ENCODE results near the gene DIAPH2.

DIAPH2 gene

DNA sequence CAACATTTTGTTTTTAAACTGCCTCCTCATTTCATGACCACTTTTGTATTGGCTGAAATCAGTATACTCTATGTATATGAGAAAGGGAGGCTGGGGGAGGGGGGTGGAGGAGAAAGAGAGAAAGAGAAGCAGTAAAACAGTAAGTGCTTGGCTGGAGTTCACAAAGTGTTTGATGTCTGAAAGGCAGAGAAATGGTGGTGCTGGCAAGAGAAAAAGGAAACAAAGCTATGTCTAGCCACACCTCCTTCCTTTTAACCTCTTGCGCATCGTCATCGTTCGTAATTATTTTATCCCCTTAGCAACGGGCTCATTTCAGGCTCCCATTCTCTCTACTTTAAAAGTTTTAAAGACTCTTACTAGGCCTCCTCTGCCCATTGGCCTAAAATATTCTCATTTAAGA, 224.6 kb downstream of the DIAPH2 start:
- Mint-ChIP-seq H3K4me3 (no peak overlapping the region), H3K4me1 (ENCODE audit: low read depth) (no peaks in the 10 kb centered on the region), H3K27me3 (no peaks in the 10 kb centered on the region), H3K27ac (no peak overlapping the region), H3K9me3 (no peaks in the 10 kb centered on the region), H3K36me3 (ENCODE audit: low read depth) (no peaks in the 10 kb centered on the region)

DNA sequence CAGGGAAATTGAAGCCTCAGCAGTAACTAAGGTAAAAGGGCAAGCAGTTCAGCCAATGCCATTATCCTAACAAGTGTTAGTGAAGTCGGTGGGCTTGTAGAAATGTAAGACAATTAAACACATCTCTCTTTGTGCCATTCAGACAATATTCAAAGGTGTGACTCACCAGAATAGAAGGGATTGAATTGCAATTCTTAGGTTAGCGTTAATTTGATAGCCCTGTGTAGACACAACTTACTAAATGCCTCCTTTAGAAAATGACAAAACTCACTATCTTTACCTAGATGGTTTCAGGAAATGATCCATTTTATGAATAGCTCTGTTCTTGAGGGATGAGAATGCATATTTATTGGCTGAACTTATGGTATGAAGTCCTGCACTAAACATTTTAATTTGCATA, 234.2 kb downstream of the DIAPH2 start:
- peaks cover 11% of the 10 kb centered on the region for H3K36me3 Mint-ChIP-seq (ENCODE audit: low read depth)

DNA sequence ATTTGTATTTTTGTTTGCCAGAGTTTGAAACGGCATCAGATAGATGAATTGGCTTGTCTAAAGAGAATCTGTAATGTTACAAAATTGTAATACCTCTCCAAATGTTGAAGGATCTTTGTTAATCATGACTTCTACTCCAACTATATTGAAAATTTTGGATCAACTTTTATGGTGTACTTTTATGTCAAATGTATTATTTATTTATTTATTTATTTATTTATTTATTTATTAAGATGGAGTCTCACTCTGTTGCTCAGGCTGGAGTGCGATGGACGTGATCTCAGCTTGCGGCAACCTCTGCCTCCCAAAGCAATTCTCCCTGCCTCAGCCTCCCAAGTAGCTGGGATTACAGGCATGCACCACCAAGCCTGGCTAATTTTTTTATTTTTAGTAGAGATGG, 235.0 kb downstream of the DIAPH2 start:
- Mint-ChIP-seq H3K36me3 (ENCODE audit: low read depth) (peaks cover 11% of the 10 kb centered on the region), H3K27ac (no peak overlapping the region), H3K4me3 (no peak overlapping the region), H3K9me3 (no peaks in the 10 kb centered on the region), H3K27me3 (no peaks in the 10 kb centered on the region), H3K4me1 (ENCODE audit: low read depth) (no peaks in the 10 kb centered on the region)

More for the DNA sequence above, 234.2 kb downstream of the DIAPH2 start:
- Mint-ChIP-seq H3K27ac (no peak overlapping the region), H3K4me1 (ENCODE audit: low read depth) (no peaks in the 10 kb centered on the region), H3K27me3 (no peaks in the 10 kb centered on the region), H3K4me3 (no peak overlapping the region), H3K9me3 (no peaks in the 10 kb centered on the region)

DNA sequence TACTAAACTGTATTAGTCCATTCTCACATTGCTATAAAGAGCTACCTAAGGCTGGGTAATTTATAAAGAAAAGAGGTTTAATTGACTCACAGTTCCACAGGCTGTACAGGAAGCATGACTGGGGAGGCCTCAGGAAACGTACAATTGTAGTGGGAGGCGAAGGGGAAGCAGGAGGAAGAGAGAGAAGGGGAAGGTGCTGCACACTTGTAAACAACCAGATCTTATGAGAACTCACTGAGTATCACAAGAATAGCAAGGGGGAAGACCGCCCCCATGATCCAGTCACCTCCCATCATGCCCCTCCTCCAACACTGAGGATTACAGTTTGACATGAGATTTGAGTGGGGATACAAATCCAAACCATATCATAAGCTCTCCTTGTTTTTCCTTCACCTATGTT, 239.9 kb downstream of the DIAPH2 start:
- Mint-ChIP-seq H3K4me1 (ENCODE audit: low read depth) (no peaks in the 10 kb centered on the region), H3K27me3 (no peaks in the 10 kb centered on the region), H3K4me3 (no peak overlapping the region), H3K9me3 (no peaks in the 10 kb centered on the region), H3K27ac (no peak overlapping the region), H3K36me3 (ENCODE audit: low read depth) (peaks cover 11% of the 10 kb centered on the region)

DNA sequence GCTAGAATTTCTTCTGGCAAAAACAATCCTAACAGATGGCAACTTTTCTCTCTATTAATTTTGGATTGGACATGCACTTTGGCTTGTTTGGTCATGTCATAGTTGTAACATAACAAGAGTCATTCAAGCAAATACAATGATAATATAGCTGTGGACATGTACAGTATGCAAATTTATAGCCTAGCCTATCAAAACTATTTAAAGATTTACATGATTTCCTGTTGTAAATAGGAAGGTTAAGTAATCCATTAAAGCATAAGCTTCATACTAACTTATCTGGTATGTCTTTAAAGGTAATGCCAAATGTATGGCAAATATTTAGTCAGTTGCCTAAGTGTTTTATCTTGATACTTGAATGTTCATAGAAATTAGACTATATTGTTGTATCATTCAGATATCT, 244.4 kb downstream of the DIAPH2 start:
- Mint-ChIP-seq H3K27me3 (no peaks in the 10 kb centered on the region), H3K4me1 (ENCODE audit: low read depth) (no peaks in the 10 kb centered on the region), H3K27ac (no peak overlapping the region), H3K36me3 (ENCODE audit: low read depth) (peaks cover 3% of the 10 kb centered on the region), H3K9me3 (no peaks in the 10 kb centered on the region), H3K4me3 (no peak overlapping the region)

DNA sequence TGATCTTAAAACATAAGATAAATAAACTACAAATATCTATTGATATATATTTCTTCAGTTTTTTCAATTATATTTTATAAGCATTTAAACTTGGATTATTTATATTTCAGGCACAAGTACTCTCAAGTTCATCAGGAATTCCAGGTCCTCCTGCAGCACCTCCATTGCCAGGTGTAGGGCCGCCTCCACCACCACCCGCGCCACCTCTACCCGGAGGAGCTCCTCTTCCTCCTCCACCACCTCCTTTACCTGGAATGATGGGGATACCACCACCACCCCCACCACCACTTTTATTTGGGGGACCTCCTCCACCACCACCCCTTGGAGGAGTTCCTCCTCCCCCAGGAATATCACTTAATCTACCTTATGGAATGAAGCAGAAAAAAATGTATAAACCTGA, 273.1 kb downstream of the DIAPH2 start:
- Mint-ChIP-seq H3K27me3 (no peaks in the 10 kb centered on the region), H3K4me3 (no peak overlapping the region), H3K36me3 (ENCODE audit: low read depth) (peaks cover 47% of the 10 kb centered on the region), H3K9me3 (peaks cover 3% of the 10 kb centered on the region), H3K4me1 (ENCODE audit: low read depth) (no peaks in the 10 kb centered on the region), H3K27ac (no peak overlapping the region)

DNA sequence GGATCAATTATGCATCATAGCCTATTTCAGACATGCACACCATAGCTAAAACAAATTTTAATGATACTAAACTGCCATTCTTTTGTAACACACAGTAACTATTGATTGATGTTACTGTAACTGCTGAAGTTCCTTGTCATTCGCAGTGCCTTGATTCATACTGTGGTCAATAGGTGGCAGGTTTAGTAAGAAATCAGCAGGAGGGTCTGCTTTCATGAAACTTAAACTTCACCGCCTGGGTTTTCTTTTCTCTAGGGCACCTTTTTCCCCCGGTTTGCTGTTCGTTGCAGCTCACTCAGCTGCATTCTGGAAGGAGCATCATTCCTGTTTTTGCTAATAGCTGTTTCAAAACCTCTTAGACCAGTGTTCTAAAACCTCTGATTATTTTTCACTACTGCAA, 287.2 kb downstream of the DIAPH2 start:
- Mint-ChIP-seq H3K27me3 (no peaks in the 10 kb centered on the region), H3K36me3 (ENCODE audit: low read depth) (peaks cover 23% of the 10 kb centered on the region), H3K27ac (no peak overlapping the region), H3K4me3 (no peak overlapping the region), H3K4me1 (ENCODE audit: low read depth) (no peaks in the 10 kb centered on the region), H3K9me3 (no peaks in the 10 kb centered on the region)

DNA sequence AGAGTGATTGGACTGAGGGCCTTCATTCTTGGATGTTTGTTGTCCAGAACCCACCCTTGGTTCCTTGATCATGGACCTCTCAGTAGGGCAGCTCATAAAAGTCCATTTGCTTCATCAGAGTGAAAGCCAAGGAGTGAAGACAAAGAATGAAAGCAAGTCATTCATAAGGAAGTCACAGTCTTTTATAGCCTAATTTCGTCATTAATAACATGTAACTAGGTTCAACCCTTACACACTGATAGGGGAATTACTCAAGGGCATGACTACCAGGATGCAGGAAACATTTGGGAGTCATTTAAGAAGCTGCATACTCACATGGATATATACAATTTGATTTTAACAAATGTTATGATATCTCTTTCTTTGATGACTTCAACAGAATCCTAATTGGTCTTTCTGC, 294.3 kb downstream of the DIAPH2 start:
- Mint-ChIP-seq H3K9me3 (no peaks in the 10 kb centered on the region), H3K4me3 (no peak overlapping the region), H3K4me1 (ENCODE audit: low read depth) (no peaks in the 10 kb centered on the region), H3K36me3 (ENCODE audit: low read depth) (no peaks in the 10 kb centered on the region), H3K27me3 (no peaks in the 10 kb centered on the region), H3K27ac (no peak overlapping the region)

DNA sequence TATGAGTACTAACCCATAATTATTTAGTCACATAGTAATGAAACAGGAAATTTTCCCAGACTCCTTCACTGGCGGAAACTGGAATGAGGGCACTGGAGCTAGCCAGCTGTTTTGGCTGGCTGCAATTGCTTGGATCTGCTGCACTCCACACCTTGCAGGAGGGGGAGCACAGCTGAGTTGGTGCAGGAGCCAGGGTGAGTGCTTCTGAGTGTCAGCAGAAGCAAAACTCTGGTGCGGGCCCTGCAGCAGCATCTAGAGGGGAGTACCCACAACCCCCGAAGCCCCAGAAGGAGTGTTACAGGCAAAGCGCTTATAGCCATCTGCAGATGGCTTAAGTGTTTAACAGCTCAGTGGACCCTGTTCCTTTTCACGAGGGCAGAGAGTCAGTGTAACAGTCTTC, 295.1 kb downstream of the DIAPH2 start:
- Mint-ChIP-seq H3K9me3 (no peaks in the 10 kb centered on the region), H3K4me1 (ENCODE audit: low read depth) (no peaks in the 10 kb centered on the region), H3K27me3 (no peaks in the 10 kb centered on the region), H3K36me3 (ENCODE audit: low read depth) (no peaks in the 10 kb centered on the region), H3K27ac (no peak overlapping the region), H3K4me3 (no peak overlapping the region)

DNA sequence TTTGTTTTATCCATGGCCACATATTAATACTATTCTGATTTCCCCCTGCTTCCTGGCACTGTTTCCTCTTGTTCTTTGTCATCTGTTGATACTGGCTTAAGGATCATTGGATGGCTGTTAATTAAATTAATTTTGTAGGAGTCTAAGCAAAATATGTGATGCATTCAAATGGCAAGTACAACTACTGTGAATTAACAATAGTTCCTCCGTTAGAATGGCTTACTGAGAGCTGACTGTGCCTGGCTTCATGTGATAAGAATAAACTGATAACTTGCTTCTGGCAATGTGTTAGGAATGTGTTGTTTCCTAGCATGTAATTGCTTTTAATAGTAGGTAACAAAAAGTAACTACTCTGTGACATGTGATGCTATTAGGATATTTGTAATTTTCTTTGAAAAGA, 297.5 kb downstream of the DIAPH2 start:
- H3K27me3 Mint-ChIP-seq, result no peaks in the 10 kb centered on the region
- H3K36me3 Mint-ChIP-seq (ENCODE audit: low read depth), result no peaks in the 10 kb centered on the region
- no peaks in the 10 kb centered on the region for H3K9me3 Mint-ChIP-seq
- no peak overlapping the region for H3K4me3 Mint-ChIP-seq
- no peaks in the 10 kb centered on the region for H3K4me1 Mint-ChIP-seq (ENCODE audit: low read depth)
- no peak overlapping the region for H3K27ac Mint-ChIP-seq

DNA sequence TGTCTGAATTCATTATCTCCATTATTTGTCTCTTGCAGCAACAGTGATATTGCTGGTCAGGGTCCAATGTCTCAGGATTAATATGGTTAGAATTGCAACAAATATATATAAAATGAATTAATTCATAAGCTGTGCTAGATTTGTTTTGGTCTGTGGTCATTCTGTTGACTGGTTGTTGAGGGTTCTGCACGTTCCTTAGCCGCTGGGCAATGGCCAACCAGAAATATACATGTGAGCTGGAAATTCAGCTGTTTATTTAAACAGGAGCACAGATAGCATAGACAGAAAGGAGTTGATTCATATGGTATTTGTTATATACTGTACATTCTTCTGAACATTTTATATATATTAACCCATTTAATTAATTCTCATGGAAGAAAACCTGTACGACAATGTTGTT, 299.9 kb downstream of the DIAPH2 start:
- Mint-ChIP-seq H3K4me1 (ENCODE audit: low read depth) (no peaks in the 10 kb centered on the region), H3K4me3 (no peak overlapping the region), H3K9me3 (no peaks in the 10 kb centered on the region), H3K27ac (no peak overlapping the region), H3K36me3 (ENCODE audit: low read depth) (no peaks in the 10 kb centered on the region), H3K27me3 (no peaks in the 10 kb centered on the region)

DNA sequence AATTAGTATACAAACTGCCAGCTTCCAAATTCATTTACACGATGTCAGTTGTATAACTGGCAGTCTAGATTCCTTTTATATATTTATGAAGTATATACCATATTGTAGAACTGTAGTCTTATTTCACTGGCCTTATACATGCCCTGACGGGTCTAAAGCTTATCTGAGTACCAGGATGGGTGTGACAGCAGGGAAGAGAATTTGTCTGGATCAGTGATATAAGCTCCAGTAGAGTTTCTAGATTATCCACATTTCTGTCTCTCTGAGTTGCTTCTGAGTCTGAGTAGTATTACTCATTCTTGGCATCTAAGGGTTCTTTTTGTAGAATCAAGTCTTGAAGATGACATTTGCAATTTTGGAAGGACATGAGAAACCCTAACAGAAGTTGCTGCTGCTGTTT, 300.4 kb downstream of the DIAPH2 start:
- H3K4me3 Mint-ChIP-seq, result no peak overlapping the region

DNA sequence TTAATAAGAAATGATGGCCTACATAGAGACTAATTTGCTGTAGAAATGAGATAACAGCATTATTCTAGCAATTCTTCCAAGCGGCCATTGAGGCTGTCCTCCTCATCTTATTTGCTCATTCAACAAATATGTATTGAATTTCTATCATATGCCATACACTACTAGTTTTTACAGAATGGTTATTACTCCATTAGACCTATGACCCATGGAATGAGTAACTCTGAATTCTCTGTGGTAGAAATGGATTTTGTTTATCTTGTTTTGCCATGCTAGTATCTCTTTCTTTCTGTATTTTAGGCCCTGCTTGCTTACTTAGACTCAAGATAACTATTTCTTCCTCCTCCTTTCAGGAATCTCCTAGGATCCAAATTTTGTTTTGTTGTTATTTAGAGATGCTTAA, 302.6 kb downstream of the DIAPH2 start:
- no peaks in the 10 kb centered on the region for H3K36me3 Mint-ChIP-seq (ENCODE audit: low read depth)

More for the DNA sequence above, 300.4 kb downstream of the DIAPH2 start:
- H3K4me1 Mint-ChIP-seq (ENCODE audit: low read depth), result no peaks in the 10 kb centered on the region
- no peak overlapping the region for H3K27ac Mint-ChIP-seq
- no peaks in the 10 kb centered on the region for H3K36me3 Mint-ChIP-seq (ENCODE audit: low read depth)
- no peaks in the 10 kb centered on the region for H3K27me3 Mint-ChIP-seq
- no peaks in the 10 kb centered on the region for H3K9me3 Mint-ChIP-seq

DNA sequence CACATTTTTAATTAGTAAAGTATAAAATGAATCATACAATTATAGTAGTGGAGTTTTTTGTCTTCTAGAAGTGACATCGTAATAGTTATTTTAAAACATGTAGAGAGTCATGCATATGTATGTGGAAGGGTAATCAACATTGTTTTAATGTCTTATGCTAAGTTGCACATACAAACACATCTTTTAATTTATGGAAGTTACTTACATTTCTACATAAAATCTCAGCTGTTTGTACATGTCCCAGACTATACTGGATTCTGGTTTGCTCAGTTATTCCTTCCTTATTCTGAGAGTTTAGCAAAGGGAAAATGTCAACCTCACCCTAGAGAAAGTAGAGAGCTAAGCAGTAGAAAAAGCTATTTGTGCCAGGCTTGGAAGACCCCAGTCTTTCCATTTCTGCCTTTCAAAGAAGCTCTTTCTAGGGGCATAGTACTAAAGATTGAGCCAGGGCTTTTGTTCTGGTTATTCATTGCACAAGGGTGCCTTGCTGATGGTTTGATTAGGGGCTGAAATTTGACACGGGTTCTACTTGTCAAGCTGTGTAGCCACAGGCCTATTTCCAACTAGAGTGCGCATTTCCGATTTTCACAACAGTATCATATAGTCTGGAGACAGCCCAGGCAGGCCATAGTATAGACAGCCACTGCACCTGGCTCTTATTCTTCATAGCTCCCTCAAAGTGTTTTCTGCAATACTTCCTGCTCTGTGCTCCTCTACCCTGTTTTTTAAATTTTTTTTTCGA, 305.4 kb downstream of the DIAPH2 start:
- Mint-ChIP-seq H3K4me1 (ENCODE audit: low read depth) (no peaks in the 10 kb centered on the region), H3K36me3 (ENCODE audit: low read depth) (peaks cover 3% of the 10 kb centered on the region), H3K27ac (no peak overlapping the region), H3K4me3 (no peak overlapping the region), H3K9me3 (peaks cover 5% of the 10 kb centered on the region), H3K27me3 (no peaks in the 10 kb centered on the region)

More for the DNA sequence above, 302.6 kb downstream of the DIAPH2 start:
- Mint-ChIP-seq H3K27me3 (no peaks in the 10 kb centered on the region), H3K27ac (no peak overlapping the region), H3K4me3 (no peak overlapping the region), H3K4me1 (ENCODE audit: low read depth) (no peaks in the 10 kb centered on the region), H3K9me3 (no peaks in the 10 kb centered on the region)

DNA sequence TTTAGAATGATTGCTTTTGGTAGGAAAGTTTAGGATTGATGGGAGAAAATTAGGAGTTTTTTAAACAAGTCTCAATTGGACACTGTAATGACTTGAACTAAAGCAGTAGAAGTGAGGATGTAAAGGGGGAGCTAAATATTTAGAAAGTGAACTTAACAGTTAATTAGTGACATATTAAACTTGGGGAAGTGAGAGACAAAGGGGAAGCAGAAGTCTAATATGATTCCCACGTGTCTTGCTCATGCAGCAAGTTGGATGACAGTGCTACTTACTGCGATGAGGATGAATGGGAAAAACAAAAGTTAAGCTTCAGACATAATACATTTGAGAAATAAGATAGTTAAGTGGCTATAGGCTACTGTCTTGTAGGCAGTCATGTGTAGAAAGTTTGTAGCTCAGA, 309.5 kb downstream of the DIAPH2 start:
- H3K9me3 Mint-ChIP-seq, result peaks cover 5% of the 10 kb centered on the region
- no peak overlapping the region for H3K4me3 Mint-ChIP-seq
- H3K27me3 Mint-ChIP-seq, result no peaks in the 10 kb centered on the region
- no peaks in the 10 kb centered on the region for H3K4me1 Mint-ChIP-seq (ENCODE audit: low read depth)
- no peak overlapping the region for H3K27ac Mint-ChIP-seq
- H3K36me3 Mint-ChIP-seq (ENCODE audit: low read depth), result peaks cover 4% of the 10 kb centered on the region

DNA sequence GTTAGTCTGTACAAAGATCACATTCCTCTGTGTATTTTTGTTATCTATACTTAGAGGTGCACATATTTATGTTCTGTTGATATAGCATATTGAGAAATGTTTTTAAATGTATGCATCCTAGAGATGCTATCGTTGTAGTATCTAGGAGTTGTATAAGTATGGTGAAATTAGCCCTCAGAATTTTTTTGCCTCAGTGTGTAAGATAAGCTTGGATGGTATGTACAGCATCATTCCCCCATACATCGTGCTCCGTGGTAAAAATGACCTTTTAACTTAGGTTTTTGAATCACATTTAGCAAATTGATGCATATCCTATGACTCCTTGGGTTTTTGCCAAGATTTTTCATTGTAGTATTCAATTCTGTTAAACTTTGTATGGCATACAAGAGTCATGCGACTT, 312.6 kb downstream of the DIAPH2 start:
- Mint-ChIP-seq H3K9me3 (peaks cover 5% of the 10 kb centered on the region), H3K27me3 (no peaks in the 10 kb centered on the region), H3K27ac (no peak overlapping the region), H3K4me1 (ENCODE audit: low read depth) (no peaks in the 10 kb centered on the region), H3K4me3 (no peak overlapping the region), H3K36me3 (ENCODE audit: low read depth) (peaks cover 4% of the 10 kb centered on the region)
